Stimulated activated CD4-positive, alpha-beta T cell treated with anti-CD3 and anti-CD28 coated beads, Interleukin-1b, Interleukin-23, amount 100 ng/mL, for 48 hours (primary cell): Measurements from ENCODE around the gene USHBP1.

Experiments used
- DNase-seq: peaks from one replicate; pipeline ENCODE4 v3.0.0-alpha.2; 2020

The USHBP1 gene

DNA sequence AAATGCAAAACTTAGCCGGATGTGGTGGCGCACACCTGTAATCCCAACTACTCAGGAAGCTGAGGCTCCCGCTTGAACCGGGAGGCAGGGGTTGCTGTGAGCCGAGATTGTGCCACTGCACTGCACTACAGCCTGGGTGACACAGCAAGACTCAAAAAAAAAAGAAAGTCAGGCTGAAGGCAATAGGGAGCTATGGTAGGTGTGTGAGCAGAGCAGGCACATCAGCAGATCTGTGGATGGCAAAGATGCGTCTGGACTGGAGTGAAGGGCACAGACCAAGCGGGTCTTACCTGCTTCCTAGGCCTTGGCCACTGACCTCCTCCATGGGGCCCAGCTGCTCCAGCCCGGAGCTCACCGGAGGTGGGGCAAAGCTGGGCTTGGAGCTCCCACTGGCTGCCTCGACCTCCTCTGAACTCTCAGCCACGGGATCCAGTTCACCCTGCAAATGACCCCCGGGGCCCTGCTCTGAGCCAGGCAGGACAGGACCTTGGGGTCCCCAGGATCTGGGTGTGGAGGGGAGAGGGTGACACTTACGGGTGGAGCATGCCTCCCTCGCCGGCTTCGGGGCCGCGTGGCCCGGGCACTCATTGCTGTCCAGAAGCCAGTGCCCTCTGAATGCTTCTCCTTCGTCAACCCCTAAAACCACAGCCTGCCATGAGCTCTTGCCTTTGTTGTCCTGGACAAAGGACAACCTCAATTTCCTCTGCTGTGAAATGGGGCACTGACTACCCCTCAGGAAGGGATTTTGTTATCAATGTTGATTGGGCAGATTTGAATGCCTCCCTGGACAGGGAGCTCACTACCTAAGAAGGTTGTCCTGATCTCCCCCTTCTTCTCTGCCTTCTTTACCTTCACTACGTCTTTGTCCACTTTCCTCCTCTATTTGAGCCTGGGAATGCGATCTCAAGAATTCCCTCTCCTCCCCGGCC, 569 bp downstream of the USHBP1 start:
- no peak for DNase-seq

DNA sequence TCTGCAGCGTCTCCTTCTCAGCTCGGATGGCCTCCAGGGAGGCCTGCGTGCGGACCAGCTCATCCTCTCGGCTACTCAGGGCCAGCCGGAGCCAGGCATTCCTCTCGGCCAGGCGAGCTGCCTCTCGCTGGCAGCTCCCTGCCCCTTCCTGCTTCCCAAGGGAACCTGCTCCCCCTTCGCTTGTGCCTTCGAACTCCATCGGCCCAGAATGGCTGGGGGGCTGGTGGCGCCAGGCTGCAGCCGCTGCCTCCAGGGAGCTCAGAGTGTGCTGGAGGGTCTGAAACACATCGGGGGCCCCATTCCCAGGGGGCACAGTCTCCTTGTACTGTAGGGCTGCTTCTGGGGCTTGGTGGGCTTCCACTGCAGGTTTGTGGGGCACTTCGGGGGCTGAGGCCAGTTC, 2.0 kb downstream of the USHBP1 start:
- no peak for DNase-seq

GRCh38 chr19:17260842-17261325, 3.7 kb downstream of the USHBP1 start:
- peak; percentile 92 for DNase-seq

GRCh38 chr19:17259934-17260333, 4.6 kb downstream of the USHBP1 start:
- DNase-seq = no peak

- no peak for DNase-seq
Observed at GRCh38 chr19:17259118-17259780, 5.3 kb downstream of the USHBP1 start.

DNA sequence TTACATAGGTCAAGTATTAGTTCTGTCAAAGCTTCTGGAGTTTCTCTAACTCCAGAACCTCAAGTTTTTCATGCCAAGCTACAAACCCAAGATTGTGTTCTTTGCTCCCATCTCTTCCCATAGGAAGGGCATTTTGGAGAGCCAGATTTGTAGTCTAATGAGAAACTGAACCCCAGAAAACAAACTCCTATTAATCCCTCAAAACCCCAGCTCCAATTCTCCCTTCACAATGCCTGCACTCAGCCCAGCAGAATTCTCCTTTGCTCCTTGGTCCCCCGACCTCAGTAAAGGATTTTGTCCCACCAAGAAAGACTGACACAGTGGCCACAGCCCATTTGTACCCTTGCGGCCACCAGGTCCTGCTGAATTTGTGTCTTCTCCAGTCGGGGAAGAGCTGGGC, 8.4 kb downstream of the USHBP1 start:
- DNase-seq = no peak

GRCh38 chr19:17255150-17255621, 9.4 kb downstream of the USHBP1 start:
- no peak for DNase-seq

GRCh38 chr19:17254636-17255035, 9.9 kb downstream of the USHBP1 start:
- no peak for DNase-seq

GRCh38 chr19:17249887-17250548, 14.5 kb downstream of the USHBP1 start:
- DNase-seq = no peak

GRCh38 chr19:17248011-17248776, 16.4 kb downstream of the USHBP1 start:
- DNase-seq = no peak

- no peak for DNase-seq
Observed at GRCh38 chr19:17246681-17247425, 17.7 kb downstream of the USHBP1 start.

DNA sequence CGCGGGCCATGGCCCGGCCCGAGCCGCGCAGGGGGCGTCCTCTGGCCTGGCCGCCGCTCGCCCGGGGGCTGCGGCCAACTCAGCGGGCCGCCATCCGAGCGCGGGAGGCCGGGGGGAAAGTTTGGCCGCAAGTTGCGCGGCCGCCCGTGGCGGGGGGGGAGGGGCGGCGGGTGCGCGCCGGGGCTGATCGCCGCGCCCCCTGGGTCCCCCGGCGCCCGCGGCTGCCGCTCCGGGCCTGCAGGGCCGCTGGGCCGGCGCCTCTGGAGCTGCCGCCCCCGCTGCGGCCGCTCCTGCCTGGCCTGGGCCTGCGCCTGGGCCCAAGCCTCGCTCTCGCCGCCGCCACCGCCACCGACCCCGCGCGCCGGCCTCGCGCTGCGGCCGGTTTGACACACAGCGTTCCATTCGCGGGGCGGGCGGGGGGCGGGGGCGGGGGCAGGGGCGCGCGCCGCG, 19.0 kb downstream of the USHBP1 start, which contains the start of gene NR2F6:
Gene NR2F6, minus strand, starts transcription at position 385 of the 450 bp plus-strand sequence. CDS start 699 bp downstream, outside the sequence.
- no peak for DNase-seq

DNA sequence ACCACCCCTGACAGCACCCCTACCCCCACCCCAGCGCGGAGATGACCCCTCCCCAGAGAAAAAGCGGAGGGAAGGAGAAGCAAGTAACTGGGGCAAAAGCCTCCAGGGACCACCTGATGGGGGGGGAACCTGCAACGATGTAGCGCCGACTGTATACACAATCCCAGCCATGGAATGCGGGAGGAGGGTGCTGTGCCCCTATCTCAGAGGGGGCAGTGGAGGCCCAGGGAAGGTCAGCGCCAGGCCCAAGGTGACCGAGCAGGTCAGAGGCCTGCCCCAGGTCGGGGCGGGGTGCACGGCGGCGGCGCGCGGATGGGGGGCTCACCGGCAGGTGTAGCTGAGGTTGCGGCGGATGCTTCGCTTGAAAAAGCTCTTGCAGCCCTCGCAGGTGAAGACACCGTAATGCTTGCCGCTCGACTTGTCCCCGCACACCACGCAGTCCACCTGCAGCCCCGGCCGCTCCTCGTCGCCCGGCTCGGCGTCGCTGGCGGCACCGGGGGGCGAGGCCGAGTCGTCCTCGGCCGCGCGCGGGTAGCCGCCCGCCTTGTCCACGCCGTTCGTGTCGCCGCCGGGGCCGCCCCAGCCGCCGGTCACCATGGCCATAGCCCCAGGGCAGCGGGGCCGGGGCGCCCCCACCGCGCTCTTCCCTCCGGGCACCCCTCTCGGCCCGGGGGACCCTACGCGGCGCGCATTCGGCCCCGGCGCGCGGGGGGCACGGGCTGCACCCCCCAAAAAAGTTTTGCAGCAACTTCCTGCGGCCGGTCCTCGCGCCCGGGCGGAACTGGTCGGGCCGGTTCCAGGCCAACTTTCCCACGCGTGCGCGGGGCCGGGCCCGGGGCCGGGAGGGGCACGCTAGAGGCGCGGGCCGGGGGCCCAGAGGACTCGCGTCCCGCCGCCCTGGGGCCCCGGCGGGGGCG, 19.7 kb downstream of the USHBP1 start:
- DNase-seq = no peak

GRCh38 chr19:17243830-17244617, 20.5 kb downstream of the USHBP1 start:
- no peak for DNase-seq

GRCh38 chr19:17243211-17243829, 21.2 kb downstream of the USHBP1 start:
- no peak for DNase-seq

DNA sequence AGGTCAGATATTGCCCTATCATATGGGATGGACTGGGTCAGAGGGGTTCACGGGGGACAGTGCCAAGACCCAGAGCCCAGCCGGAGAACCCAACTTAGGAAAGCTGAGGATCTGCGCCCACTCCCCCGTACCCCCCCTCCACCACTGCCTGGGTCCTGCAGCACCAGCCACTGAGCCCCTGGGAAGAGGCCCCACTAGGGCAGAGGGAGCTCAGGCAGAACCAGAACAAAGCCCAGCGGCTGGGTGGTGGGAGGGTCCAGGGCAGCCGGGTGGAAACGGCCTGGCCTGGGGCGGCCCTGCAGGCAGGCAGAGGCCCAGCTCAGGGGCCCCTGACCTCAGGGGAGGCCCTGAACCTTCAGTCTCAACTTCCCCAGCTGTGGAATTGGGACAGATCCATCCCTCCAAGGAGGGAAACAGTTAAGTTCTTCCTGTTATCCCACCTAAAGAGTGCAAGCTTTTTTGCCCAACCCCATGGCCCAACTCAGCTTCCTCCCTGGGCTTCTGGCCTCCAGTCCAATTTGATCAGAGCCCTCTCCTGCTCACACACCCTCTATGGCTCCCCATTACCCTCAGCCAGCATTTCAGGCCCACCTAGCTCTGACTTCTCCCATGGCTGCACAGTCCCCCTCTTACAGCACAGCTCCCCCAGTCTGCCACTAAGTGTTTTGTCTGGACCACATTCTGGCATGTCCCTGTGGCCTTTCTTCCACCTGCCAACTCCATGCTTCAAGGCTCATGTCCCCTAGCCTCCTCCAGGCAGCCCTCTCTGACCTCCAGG, 21.9 kb downstream of the USHBP1 start:
- no peak for DNase-seq

- no peak for DNase-seq
Observed at GRCh38 chr19:17240826-17241399, 23.6 kb downstream of the USHBP1 start.
